Measurements from ENCODE around the gene CDK9.

GRCh38 chr9:127770905-127771569 is 14.8 kb upstream of the CDK9 start:
- TF ChIP-seq CTCF (IDR thresholded peaks at IDR 0.05) (no peak), POLR2A (IDR thresholded peaks at IDR 0.05) (no peak)
